GM18870 (cell line): ENCODE measurements around the gene OR2T8.

Experiments used
- ATAC-seq: cut with Tn5 transposase; IDR thresholded peaks from one replicate; pipeline ENCODE4 v1.9.1; 2021; ENCODE audit warnings: moderate library complexity; ENCODE audit not compliant: unreplicated experiment

OR2T8 gene, protein sequence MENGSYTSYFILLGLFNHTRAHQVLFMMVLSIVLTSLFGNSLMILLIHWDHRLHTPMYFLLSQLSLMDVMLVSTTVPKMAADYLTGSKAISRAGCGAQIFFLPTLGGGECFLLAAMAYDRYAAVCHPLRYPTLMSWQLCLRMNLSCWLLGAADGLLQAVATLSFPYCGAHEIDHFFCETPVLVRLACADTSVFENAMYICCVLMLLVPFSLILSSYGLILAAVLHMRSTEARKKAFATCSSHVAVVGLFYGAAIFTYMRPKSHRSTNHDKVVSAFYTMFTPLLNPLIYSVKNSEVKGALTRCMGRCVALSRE

DNA sequence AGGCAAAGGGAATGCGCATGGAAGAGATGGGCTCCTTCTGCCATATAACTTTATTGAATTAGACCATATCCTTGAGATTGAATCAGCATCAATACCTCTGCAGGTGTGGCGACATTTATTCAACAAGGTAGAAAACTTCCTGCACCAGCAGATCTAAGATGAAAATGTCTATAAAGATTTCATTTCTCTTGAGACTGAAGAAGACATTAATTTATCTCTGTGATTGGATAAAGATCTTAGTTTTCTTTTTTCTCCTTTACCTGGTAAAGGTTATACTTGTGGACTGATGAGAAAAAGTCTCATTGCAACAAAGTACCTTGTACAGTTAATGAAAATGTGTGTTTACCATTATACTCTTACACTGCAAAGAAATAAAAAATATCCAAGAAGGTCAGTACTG, at the start of gene OR2T8:
OR2T8 (plus strand) TSS at position 301 of the 400 bp plus-strand sequence. CDS start 766 bp downstream, outside the sequence.
- ATAC-seq = no peak

DNA sequence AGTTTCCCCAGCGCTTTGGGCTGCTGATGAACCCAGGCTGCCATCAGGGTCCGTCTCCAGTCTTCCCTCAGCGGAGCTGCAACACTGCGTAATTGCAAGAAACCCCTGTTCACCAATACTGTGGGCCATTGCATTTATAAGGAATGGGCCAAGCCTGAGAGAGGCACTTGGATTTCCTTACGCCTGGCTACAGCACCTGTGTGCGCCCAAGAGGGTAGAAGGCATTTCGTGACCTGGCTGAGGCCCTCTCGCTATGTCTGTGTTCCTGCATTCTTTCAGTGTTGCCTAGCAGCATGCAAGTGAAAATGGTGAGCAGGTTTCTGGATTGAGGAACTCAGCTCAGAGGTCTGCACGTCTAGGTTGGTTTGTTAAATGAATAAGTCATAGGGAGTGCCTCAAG, 36.7 kb upstream of the OR2T8 start:
- no peak for ATAC-seq

DNA sequence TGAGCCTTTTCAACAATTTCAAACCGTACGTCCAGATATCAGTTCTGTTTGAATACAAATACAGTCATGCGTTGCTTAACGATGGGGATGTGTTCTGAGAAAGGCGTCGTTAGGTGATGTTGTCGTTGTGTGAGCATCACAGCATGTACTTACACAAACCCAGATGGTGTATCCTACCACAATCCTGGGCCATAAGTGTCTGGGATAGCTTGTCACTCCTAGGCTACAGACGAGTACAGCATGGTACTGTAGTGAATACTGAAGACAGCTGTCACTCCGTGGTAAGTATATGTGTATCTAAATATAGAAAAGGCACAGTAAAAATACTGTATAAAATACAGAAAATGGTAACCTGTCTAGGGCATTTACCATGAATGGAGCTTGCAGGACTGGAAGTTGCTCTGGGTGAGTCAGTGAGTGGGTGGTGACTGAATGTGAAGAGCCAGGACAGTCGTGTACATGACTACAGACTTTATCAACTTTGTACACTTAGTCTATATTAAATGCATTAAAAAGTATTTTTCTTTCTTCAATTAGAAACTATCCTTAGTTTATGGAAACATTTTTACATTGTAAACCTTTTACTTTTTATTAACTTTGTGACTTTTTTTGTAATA, 35.1 kb upstream of the OR2T8 start:
- ATAC-seq = no peak

DNA sequence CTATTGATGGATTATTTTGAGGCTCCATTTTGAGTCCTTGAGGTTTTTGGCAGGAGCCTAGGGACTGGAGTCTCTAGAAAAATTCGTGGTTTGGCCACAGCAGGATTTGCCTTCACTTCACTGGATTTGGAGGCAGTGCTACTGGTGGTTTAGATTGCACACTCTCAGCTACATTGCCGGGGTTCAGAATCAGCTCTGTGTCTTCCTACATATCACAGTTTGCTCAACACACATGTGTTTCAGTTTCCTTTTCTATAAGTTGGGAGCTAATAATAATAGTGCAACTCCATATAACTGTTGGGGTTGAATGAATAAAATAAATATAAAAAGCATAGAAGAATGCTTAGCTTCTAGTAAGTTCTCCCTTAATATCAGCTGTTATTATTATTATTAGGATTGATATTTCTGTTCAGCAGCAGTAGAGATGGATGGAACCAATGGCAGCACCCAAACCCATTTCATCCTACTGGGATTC, 24.9 kb upstream of the OR2T8 start, which contains the start of gene OR2W3:
OR2W3 (plus strand) TSS at position 425 of the 475 bp plus-strand sequence; CDS start at position 425, 0 bp downstream.
- no peak for ATAC-seq

DNA sequence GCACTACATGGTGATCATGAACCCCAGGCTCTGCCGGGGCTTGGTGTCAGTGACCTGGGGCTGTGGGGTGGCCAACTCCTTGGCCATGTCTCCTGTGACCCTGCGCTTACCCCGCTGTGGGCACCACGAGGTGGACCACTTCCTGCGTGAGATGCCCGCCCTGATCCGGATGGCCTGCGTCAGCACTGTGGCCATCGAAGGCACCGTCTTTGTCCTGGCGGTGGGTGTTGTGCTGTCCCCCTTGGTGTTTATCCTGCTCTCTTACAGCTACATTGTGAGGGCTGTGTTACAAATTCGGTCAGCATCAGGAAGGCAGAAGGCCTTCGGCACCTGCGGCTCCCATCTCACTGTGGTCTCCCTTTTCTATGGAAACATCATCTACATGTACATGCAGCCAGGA, 24.1 kb upstream of the OR2T8 start:
- ATAC-seq = no peak

DNA sequence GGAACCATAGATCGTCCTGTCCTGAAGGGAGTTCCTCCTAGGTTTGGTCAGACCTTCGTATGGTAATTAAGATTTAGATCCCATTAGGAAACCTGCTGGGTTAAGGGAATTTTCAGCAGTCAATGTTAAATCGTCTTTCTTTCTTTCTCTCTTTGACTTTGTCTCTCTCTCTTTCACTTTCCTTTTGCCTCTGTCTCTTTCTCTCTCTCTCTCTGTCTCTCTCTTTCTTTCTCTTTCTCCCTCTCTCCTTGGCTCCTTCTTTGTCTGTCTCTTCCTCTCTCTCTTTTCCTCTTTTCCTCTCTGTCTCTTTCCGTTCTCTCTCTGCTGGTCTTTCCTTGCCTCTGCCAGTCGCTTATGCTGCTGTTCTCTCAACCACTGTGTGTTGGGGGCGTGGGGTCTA, 15.9 kb upstream of the OR2T8 start:
- no peak for ATAC-seq

DNA sequence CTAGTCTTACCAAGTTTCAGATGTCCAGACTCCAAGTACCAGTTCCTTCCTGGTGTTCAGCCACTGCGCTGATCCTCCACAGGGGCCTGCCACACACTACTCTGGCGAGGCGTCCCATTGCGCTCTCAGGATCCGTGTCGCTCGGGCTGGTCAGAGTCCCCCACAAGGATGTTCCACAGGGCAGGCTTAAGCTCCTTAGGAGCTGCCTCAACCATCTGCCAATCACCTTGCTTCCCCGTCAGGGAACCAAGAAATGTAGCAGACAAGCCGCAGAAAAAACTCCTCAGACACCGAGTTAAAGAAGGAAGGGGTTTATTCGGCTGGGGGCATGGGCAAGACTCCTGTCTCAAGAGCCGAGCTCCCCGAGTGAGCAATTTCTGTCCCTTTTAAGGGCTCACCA, 14.9 kb upstream of the OR2T8 start:
- ATAC-seq = no peak

DNA sequence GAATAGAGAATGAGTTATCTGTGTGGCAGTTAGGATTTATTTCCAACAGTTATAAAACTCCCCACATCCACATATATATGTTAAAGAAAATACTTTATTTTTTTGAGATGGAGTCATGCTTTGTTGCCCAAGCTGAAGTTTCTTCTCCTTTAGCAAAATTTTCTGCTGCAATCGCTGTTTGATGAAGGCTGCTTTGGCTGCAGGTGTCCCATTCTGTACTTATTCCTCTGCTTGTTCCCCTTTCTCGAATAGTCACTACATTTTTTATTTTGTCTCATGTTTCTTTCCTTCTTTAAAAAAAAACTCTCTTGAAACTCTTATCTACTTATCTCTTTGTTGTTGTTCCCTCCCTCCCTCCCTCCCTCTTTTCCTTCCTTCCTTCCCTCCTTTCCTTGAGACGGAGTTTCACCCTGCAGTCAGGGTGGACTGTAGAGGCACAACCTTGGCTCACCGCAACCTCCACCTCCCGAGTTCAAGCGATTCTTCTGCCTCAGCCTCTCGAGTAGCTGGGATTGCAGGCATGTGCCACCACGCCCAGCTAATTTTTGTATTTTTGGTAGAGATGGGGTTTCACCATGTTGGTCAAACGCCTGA, 14.0 kb upstream of the OR2T8 start:
- no peak for ATAC-seq

DNA sequence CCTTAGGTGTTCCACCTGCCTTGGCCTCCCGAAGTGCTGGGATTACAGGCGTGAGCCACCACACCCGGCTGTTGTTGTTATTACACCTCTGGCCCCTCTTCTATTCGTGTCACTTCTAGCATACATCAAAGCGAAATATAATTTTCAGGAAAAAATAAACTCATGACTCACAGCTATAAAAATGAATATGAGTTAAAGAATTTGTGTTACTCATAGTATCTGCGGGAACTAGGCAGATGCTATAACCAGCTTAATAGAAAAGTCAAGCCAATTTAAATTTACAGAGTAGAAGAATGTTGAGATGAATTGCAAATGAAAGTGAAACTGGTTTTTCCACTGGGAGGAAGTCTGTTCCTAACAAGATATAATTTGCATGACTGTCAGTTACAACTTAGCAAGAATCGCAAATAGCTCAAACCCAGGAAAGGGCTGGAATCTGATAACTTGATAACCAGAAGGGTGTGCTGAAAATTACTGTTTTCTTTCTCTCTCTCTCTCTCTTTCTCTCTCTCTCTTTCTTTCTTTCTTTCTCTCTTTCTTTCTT, 13.5 kb upstream of the OR2T8 start:
- peak; percentile 68 for ATAC-seq

DNA sequence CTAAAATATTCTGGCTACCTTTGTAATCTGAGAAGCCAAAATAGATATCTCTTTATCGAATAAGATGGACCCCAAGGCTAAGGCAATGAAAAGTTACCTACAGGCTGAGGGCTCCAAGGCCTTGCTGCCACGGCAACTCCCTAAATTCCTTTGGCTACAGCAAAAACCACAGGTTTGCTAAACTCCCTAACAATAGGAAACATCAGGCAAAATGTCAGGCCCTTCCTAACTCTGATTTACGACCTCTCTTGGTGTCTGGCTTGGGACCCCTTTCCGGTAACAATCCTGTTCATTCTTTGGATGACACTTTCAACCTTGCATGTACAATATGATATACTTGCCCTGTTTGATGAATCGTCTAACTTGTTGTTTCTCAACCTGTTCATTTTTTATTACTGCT, 11.3 kb upstream of the OR2T8 start:
- ATAC-seq = no peak

DNA sequence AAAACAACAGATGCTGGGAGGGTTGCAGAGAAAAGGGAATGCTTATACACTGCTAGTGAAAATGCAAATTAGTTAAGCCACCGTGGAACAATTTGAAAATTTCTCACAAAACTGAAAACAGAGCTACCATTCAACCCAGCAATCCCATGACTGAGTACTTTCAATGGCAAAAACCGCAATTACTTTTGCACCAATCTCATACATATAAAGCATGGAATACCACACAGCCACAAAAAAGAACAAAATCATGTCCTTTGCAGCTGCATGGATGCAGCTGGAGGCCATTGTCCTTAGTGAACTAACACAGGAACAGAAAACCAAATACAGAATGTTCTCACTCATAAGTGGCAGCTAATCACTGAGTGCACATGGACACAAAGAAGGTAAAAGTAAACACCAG, 6.3 kb upstream of the OR2T8 start:
- ATAC-seq = no peak

DNA sequence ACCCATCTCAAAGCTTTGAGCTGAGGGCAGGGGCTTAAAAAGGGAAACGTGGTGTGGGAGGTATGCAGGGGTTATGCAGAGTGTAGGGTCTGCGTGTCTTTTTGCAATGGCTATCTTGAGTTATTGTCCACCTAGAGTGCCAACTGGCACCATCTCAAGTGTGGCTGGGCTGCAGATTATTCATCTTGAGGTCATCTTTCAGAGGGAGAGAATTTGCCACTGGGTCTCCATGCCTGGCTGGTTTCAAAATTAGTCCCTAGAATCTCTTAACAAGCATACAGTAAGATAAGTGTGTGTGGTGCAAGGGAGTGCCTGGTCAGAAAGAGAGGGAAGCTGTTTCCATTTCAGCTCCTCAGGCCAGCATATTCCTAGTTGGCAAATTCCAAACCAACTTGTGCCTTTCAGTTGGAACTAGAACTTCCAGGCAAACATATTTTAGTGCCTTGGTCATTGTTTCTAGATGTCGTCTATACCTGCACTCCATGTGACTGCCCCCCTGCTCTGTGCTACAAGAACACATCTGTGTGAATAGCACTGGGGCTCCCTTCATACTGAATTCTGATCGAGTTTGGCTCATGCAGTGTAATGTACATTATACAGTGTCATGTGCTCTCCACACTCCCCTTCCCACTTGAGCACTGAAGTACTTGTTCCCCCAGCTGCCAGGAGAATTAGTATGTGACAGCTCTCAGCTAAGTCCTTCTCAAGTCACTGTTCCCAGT, 5.0 kb upstream of the OR2T8 start:
- no peak for ATAC-seq

DNA sequence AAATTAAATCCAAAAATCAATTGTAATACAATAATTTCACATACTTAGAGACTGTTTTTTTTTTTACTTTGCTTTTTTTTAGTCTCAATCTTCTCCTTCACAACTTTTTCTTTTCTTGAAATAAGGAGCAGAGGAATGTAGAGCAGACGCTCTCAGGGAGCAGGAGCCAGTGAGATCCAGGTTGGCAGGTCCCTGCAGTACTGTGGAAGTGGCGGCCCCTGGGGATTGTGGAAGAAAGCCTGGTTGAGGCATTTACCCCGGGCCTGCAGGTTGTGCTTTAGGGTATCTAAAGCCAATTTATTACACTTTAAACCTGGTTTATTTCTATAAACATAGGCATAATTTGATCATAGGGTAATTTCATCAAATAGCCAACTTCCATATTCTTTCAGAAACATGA, 3.9 kb downstream of the OR2T8 start:
- no peak for ATAC-seq

DNA sequence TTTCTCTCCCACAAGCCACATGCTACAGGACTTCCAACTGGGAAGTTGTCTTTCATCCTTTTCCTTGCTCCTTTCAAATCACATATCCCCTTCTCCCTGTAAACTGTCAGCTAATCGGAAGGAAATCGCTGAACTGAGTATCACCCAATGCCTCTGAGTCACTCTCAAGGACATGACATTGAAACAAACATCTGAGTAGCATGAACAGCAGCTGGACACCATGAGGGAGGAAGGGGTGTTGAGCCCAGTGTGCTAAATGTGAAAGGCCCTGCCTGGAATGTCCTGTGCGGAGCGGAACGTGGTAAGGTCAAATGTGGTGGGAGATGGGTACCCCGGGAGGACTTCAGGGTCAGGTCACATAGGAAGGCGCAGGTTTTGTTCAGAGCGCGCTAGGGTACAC, 4.8 kb downstream of the OR2T8 start, which contains the start of gene OR2AJ1:
OR2AJ1 (plus strand) TSS at position 22 of the 400 bp plus-strand sequence. CDS start 8,880 bp downstream, outside the sequence.
- ATAC-seq = no peak

DNA sequence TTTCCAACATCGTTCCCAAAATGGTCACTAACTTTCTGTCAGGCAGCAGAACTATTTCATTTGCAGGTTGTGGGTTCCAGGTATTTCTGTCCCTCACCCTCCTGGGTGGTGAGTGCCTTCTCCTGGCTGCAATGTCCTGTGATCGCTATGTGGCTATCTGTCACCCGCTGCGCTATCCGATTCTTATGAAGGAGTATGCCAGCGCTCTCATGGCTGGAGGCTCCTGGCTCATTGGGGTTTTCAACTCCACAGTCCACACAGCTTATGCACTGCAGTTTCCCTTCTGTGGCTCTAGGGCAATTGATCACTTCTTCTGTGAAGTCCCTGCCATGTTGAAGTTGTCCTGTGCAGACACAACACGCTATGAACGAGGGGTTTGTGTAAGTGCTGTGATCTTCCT, 13.9 kb downstream of the OR2T8 start:
- ATAC-seq = no peak

DNA sequence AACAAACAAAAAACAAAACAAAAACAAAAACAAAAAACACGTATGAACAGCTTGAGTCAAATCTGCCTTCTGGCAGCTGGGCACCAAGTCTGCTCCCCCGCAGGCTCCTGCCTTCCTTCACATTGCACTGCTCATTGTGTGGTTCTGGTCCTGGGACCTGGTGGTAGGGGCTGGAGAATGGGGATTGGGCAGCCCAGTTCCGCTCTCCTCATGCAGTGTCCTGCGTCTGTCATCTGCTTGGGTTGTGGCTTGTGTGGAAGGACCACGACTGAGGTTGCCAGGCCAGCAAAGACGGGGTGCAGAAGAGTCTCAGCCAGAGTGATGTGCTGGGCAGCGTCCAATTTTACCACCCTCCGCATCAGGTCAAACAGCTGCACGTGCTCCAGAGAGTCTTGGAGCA, 15.7 kb downstream of the OR2T8 start:
- no peak for ATAC-seq

DNA sequence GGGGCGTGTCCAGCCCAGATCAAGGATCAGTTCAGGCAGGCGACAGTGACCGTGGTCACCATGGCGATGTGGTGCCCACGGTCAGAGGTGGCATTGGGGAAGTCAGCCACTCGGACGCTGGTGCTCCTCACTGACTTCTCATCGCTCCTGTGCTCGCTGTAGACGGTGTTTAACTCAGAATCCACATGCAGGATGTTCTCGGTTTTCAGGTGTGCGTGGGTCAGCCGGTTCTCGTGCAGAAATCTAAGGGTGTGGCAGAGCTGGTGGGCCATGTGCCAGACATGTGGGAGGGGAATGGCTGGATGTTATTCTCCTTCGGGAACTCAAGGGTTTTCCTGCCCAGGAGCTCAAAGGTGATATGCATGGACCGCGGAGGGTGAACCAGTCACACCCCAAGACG, 16.4 kb downstream of the OR2T8 start:
- ATAC-seq = no peak

DNA sequence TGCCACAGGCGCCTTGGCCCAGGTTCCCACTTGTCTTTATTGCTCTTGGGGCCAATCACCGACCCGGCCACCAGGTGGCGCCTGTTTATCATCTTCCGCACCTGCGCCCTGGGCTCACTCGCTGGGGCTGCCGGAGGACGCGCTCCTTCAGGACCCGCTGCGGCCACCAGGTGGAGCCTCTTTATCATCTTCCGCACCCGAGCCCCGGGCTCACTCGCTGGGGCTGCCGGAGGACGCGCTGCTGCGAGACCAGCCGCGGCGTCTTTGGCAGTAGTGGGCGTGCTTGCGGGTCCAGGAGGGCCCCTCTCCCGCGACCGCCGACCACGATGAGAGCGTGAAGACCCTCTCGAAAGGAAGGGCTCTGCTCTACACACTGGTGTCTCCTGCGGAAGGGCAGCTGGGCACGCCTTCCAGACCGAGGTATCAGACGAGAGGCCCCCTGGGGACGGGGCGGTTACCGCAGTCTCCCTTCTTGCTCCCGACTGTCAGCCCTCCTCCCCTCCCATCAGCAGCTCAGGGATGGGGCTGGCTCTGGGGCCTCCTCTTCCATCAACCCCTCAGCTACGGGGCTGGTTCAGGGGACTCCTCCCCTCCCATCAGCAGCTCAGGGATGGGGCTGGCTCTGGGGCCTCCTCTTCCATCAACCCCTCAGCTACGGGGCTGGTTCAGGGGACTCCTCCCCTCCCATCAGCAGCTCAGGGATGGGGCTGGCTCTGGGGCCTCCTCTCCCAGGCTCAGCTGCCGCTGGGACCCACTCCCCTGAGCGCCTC, 17.1 kb downstream of the OR2T8 start:
- peak; percentile 99 for ATAC-seq

DNA sequence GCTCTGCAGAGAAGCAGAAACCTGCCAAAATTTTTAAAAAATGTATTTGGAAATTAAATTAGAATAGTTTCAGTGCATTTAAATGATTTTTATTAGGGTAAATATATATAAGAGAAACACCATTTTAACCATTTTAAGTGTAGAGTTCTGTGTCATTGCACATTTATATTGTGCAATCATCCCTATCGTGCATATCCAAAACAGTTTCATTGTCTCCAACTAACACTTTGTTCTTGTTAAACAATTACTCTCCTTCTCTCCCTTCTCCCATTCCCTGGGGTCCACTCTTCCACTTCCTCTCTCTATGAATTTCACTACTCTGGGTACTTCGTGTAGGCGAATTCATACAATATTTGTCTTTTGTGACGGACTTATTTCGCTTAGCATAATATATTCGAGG, 22.6 kb downstream of the OR2T8 start:
- no peak for ATAC-seq

DNA sequence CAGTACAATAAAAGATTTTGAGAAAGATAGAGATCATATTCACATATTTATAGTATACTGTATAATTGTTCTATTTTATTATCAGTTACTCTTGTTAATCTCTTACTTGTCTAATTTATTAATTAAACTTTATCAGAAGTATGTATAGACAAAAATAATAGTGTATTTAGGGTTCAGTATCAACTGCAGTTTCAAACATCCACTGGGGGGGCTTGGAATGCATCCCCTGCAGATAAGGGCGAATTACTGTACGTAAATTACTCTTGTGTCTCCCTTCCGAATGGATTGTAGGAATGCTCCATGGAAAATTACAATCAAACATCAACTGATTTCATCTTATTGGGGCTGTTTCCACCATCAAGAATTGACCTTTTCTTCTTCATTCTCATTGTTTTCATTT, 28.5 kb downstream of the OR2T8 start, which contains the start of gene OR2L8:
OR2L8 (plus strand) TSS at position 301 of the 400 bp plus-strand sequence; CDS start at position 301, 0 bp downstream.
- ATAC-seq = no peak
